WTC11 (cell line): ENCODE results near the gene ISLR. TPM values are rescaled to one million over a fixed set of nuclear protein-coding genes. Genes with fewer than 3 reads are reported as not detected.

Experiments
- ATAC-seq: fragments of 200-7000 bp; cut with Tn5 transposase; 2 replicates; pipeline ENCODE4 v1.10.0; 2021; ENCODE audit warnings: mild to moderate bottlenecking, moderate library complexity
- CTCF ChIA-PET: fragments of 300-600 bp; sonication (Branson Sonifier 250); formaldehyde crosslinking; loops from one replicate; lab custom pipeline; 2021; ENCODE audit warnings: antibody characterized with exemption; lab: Charles Lee
- POLR2A ChIA-PET: fragments of 350-600 bp; sonication (Branson Sonifier 250); formaldehyde crosslinking; loops from one replicate; lab custom pipeline; 2021; ENCODE audit warnings: antibody characterized with exemption; lab: Charles Lee
- DNase-seq: peaks from one replicate; pipeline ENCODE4 v3.0.0; 2021; ENCODE audit warnings: low spot score
- H3K27ac Mint-ChIP-seq: 2 replicates; pipeline ENCODE4 v1.8.0; 2021; ENCODE audit warnings: mixed read lengths
- H3K27me3 Mint-ChIP-seq: 2 replicates; pipeline ENCODE4 v1.8.0; 2021; ENCODE audit warnings: low read depth, mild to moderate bottlenecking, moderate library complexity, mixed read lengths
- H3K36me3 Mint-ChIP-seq: 2 replicates; pipeline ENCODE4 v1.8.0; 2021; ENCODE audit warnings: mixed read lengths
- H3K4me1 Mint-ChIP-seq: 2 replicates; pipeline ENCODE4 v1.8.0; 2022; ENCODE audit warnings: mixed read lengths
- H3K4me3 Mint-ChIP-seq: 2 replicates; pipeline ENCODE4 v1.8.0; 2021; ENCODE audit warnings: mild to moderate bottlenecking, moderate library complexity, mixed read lengths
- H3K9me3 Mint-ChIP-seq: 2 replicates; pipeline ENCODE4 v1.8.0; 2021; ENCODE audit warnings: mixed read lengths
- CREM ChIP-seq: sonication (generic); formaldehyde crosslinking; IDR thresholded peaks from 2 replicates; pipeline ENCODE4 v1.8.1; 2022; ENCODE audit warnings: mild to moderate bottlenecking, missing genetic modification reagents, moderate library complexity
- ESRRA ChIP-seq: sonication (generic); formaldehyde crosslinking; IDR thresholded peaks from 2 replicates; pipeline ENCODE4 v1.8.1; 2022; ENCODE audit warnings: mild to moderate bottlenecking, missing genetic modification reagents, borderline replicate concordance
- FOXK1 ChIP-seq: sonication (generic); formaldehyde crosslinking; IDR thresholded peaks from 2 replicates; pipeline ENCODE4 v1.8.0; 2022; ENCODE audit warnings: mild to moderate bottlenecking, moderate library complexity, missing genetic modification reagents
- GTF2I ChIP-seq: fragments of 250-450 bp; sonication (Bioruptor Pico); conservative IDR thresholded peaks from 2 replicates; pipeline ENCODE4 v1.4.0; 2021; ENCODE audit warnings: mild to moderate bottlenecking
- NFE2L1 ChIP-seq: sonication (generic); formaldehyde crosslinking; IDR thresholded peaks from 2 replicates; pipeline ENCODE4 v1.8.1; 2023; ENCODE audit warnings: missing genetic modification reagents
- NFYB ChIP-seq: sonication (generic); formaldehyde crosslinking; conservative IDR thresholded peaks from 2 replicates; pipeline ENCODE4 v1.8.0; 2022; ENCODE audit warnings: low read depth, missing genetic modification reagents
- TEAD1 ChIP-seq: sonication (generic); formaldehyde crosslinking; IDR thresholded peaks from 2 replicates; pipeline ENCODE4 v1.8.0; 2022; ENCODE audit warnings: mild to moderate bottlenecking, missing genetic modification reagents
- ZNF396 ChIP-seq: fragments of 250-450 bp; sonication (Bioruptor Pico); IDR thresholded peaks from 2 replicates; pipeline ENCODE4 v1.8.0; 2021; ENCODE audit warnings: mild to moderate bottlenecking, moderate library complexity, borderline replicate concordance
- ZNF671 ChIP-seq: fragments of 250-450 bp; sonication (Bioruptor Pico); IDR thresholded peaks from 2 replicates; pipeline ENCODE4 v1.8.0; 2021; ENCODE audit warnings: mild to moderate bottlenecking
- total RNA-seq: library from RNA; stranded (reverse); gene quantifications from 3 replicates; pipeline ENCODE4 v1.2.3, GENCODE V29; 2021
- TF ChIP-seq, protein P1 (sequence below): sonication (generic); formaldehyde crosslinking; IDR thresholded peaks from 2 replicates; pipeline ENCODE4 v1.8.0; 2022; ENCODE audit warnings: mild to moderate bottlenecking, missing genetic modification reagents
- TF ChIP-seq, protein P2 (sequence below): sonication (generic); formaldehyde crosslinking; conservative IDR thresholded peaks from 2 replicates; pipeline ENCODE4 v1.8.1; 2023; ENCODE audit warnings: mild to moderate bottlenecking, low read depth, missing genetic modification reagents, moderate library complexity
- TF ChIP-seq, protein P3 (sequence below): sonication (generic); formaldehyde crosslinking; IDR thresholded peaks from 2 replicates; pipeline ENCODE4 v1.8.1; 2022; ENCODE audit warnings: low read depth, missing genetic modification reagents, borderline replicate concordance
- TF ChIP-seq, protein P4 (sequence below): sonication (generic); formaldehyde crosslinking; IDR thresholded peaks from 2 replicates; pipeline ENCODE4 v1.8.1; 2023; ENCODE audit warnings: mild to moderate bottlenecking, missing genetic modification reagents, moderate library complexity
- TF ChIP-seq, protein P5 (sequence below): sonication (generic); formaldehyde crosslinking; IDR thresholded peaks from 2 replicates; pipeline ENCODE4 v1.8.0; 2023; ENCODE audit warnings: missing genetic modification reagents, mild to moderate bottlenecking, borderline replicate concordance
- TF ChIP-seq, protein P6 (sequence below): fragments of 250-450 bp; sonication (Bioruptor Pico); IDR thresholded peaks from 2 replicates; pipeline ENCODE4 v1.9.0; 2021; ENCODE audit warnings: mild to moderate bottlenecking, borderline replicate concordance
- TF ChIP-seq, protein P7 (sequence below): sonication (generic); formaldehyde crosslinking; IDR thresholded peaks from 2 replicates; pipeline ENCODE4 v1.8.1; 2023; ENCODE audit warnings: mild to moderate bottlenecking, missing genetic modification reagents
- TF ChIP-seq, protein P8 (sequence below): sonication (generic); formaldehyde crosslinking; IDR thresholded peaks from 2 replicates; pipeline ENCODE4 v1.8.1; 2023; ENCODE audit warnings: mild to moderate bottlenecking, missing genetic modification reagents

The ISLR gene
- total RNA-seq, 1 experiment from 2014 or later = 0.63 TPM

DNA sequence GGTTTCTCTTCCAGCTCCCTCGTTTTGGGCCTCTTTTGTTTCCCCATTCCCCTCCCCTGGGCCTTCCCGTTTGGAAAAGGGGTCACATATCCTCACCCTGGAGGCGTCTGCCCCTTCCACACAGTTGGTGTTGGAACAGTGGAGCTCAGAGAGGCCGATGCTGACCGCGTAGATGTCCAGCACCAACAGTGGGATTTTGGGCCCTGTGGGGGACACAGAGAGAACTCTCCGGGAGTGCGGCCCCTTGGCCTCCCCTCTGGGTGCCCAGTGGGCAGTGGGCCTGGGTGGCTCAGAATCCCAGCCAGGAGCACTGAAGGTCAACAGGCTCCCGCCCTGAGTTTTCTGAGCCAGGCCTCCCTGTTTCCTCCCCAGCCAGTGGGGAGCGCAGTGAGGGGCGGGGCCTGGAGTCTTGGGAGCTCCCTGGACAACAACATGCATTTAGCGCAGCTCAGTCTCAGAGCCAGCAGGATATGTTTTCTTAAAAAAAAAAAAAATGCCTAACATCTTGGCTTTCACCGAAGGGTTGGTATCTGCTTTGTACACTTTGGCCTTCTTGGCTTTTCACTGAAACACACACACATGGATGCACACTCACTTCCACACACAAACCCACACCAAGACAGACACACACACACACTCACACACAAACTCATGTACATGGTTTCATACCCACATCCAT, 670 bp upstream of the ISLR start:
- no peaks in the 10 kb centered on the region for H3K9me3 Mint-ChIP-seq
- DNase-seq = peak; percentile 36
- no peak overlapping the region for H3K4me3 Mint-ChIP-seq
- TF ChIP-seq ZNF396 (CRISPR knock-in tag) (no peak), GTF2I (CRISPR knock-in tag) (no peak), NFYB (CRISPR knock-in tag) (no peak), ZNF671 (no peak), TEAD1 (CRISPR knock-in tag) (no peak), ESRRA (no peak), FOXK1 (CRISPR knock-in tag) (no peak), NFE2L1 (CRISPR knock-in tag) (no peak), CREM (CRISPR knock-in tag) (no peak)
- TF ChIP-seq, protein P1, sequence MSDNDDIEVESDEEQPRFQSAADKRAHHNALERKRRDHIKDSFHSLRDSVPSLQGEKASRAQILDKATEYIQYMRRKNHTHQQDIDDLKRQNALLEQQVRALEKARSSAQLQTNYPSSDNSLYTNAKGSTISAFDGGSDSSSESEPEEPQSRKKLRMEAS (CRISPR knock-in tag) = no peak
- TF ChIP-seq, protein P2, sequence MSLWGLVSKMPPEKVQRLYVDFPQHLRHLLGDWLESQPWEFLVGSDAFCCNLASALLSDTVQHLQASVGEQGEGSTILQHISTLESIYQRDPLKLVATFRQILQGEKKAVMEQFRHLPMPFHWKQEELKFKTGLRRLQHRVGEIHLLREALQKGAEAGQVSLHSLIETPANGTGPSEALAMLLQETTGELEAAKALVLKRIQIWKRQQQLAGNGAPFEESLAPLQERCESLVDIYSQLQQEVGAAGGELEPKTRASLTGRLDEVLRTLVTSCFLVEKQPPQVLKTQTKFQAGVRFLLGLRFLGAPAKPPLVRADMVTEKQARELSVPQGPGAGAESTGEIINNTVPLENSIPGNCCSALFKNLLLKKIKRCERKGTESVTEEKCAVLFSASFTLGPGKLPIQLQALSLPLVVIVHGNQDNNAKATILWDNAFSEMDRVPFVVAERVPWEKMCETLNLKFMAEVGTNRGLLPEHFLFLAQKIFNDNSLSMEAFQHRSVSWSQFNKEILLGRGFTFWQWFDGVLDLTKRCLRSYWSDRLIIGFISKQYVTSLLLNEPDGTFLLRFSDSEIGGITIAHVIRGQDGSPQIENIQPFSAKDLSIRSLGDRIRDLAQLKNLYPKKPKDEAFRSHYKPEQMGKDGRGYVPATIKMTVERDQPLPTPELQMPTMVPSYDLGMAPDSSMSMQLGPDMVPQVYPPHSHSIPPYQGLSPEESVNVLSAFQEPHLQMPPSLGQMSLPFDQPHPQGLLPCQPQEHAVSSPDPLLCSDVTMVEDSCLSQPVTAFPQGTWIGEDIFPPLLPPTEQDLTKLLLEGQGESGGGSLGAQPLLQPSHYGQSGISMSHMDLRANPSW = no peak
- TF ChIP-seq, protein P3, sequence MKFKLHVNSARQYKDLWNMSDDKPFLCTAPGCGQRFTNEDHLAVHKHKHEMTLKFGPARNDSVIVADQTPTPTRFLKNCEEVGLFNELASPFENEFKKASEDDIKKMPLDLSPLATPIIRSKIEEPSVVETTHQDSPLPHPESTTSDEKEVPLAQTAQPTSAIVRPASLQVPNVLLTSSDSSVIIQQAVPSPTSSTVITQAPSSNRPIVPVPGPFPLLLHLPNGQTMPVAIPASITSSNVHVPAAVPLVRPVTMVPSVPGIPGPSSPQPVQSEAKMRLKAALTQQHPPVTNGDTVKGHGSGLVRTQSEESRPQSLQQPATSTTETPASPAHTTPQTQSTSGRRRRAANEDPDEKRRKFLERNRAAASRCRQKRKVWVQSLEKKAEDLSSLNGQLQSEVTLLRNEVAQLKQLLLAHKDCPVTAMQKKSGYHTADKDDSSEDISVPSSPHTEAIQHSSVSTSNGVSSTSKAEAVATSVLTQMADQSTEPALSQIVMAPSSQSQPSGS (CRISPR knock-in tag) = no peak
- TF ChIP-seq, protein P4, sequence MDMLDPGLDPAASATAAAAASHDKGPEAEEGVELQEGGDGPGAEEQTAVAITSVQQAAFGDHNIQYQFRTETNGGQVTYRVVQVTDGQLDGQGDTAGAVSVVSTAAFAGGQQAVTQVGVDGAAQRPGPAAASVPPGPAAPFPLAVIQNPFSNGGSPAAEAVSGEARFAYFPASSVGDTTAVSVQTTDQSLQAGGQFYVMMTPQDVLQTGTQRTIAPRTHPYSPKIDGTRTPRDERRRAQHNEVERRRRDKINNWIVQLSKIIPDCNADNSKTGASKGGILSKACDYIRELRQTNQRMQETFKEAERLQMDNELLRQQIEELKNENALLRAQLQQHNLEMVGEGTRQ = no peak
- TF ChIP-seq, protein P5, sequence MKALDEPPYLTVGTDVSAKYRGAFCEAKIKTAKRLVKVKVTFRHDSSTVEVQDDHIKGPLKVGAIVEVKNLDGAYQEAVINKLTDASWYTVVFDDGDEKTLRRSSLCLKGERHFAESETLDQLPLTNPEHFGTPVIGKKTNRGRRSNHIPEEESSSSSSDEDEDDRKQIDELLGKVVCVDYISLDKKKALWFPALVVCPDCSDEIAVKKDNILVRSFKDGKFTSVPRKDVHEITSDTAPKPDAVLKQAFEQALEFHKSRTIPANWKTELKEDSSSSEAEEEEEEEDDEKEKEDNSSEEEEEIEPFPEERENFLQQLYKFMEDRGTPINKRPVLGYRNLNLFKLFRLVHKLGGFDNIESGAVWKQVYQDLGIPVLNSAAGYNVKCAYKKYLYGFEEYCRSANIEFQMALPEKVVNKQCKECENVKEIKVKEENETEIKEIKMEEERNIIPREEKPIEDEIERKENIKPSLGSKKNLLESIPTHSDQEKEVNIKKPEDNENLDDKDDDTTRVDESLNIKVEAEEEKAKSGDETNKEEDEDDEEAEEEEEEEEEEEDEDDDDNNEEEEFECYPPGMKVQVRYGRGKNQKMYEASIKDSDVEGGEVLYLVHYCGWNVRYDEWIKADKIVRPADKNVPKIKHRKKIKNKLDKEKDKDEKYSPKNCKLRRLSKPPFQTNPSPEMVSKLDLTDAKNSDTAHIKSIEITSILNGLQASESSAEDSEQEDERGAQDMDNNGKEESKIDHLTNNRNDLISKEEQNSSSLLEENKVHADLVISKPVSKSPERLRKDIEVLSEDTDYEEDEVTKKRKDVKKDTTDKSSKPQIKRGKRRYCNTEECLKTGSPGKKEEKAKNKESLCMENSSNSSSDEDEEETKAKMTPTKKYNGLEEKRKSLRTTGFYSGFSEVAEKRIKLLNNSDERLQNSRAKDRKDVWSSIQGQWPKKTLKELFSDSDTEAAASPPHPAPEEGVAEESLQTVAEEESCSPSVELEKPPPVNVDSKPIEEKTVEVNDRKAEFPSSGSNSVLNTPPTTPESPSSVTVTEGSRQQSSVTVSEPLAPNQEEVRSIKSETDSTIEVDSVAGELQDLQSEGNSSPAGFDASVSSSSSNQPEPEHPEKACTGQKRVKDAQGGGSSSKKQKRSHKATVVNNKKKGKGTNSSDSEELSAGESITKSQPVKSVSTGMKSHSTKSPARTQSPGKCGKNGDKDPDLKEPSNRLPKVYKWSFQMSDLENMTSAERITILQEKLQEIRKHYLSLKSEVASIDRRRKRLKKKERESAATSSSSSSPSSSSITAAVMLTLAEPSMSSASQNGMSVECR (CRISPR knock-in tag) = no peak
- TF ChIP-seq, protein P6, sequence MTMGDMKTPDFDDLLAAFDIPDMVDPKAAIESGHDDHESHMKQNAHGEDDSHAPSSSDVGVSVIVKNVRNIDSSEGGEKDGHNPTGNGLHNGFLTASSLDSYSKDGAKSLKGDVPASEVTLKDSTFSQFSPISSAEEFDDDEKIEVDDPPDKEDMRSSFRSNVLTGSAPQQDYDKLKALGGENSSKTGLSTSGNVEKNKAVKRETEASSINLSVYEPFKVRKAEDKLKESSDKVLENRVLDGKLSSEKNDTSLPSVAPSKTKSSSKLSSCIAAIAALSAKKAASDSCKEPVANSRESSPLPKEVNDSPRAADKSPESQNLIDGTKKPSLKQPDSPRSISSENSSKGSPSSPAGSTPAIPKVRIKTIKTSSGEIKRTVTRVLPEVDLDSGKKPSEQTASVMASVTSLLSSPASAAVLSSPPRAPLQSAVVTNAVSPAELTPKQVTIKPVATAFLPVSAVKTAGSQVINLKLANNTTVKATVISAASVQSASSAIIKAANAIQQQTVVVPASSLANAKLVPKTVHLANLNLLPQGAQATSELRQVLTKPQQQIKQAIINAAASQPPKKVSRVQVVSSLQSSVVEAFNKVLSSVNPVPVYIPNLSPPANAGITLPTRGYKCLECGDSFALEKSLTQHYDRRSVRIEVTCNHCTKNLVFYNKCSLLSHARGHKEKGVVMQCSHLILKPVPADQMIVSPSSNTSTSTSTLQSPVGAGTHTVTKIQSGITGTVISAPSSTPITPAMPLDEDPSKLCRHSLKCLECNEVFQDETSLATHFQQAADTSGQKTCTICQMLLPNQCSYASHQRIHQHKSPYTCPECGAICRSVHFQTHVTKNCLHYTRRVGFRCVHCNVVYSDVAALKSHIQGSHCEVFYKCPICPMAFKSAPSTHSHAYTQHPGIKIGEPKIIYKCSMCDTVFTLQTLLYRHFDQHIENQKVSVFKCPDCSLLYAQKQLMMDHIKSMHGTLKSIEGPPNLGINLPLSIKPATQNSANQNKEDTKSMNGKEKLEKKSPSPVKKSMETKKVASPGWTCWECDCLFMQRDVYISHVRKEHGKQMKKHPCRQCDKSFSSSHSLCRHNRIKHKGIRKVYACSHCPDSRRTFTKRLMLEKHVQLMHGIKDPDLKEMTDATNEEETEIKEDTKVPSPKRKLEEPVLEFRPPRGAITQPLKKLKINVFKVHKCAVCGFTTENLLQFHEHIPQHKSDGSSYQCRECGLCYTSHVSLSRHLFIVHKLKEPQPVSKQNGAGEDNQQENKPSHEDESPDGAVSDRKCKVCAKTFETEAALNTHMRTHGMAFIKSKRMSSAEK (CRISPR knock-in tag) = no peak
- TF ChIP-seq, protein P7, sequence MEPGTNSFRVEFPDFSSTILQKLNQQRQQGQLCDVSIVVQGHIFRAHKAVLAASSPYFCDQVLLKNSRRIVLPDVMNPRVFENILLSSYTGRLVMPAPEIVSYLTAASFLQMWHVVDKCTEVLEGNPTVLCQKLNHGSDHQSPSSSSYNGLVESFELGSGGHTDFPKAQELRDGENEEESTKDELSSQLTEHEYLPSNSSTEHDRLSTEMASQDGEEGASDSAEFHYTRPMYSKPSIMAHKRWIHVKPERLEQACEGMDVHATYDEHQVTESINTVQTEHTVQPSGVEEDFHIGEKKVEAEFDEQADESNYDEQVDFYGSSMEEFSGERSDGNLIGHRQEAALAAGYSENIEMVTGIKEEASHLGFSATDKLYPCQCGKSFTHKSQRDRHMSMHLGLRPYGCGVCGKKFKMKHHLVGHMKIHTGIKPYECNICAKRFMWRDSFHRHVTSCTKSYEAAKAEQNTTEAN (CRISPR knock-in tag) = no peak
- TF ChIP-seq, protein P8, sequence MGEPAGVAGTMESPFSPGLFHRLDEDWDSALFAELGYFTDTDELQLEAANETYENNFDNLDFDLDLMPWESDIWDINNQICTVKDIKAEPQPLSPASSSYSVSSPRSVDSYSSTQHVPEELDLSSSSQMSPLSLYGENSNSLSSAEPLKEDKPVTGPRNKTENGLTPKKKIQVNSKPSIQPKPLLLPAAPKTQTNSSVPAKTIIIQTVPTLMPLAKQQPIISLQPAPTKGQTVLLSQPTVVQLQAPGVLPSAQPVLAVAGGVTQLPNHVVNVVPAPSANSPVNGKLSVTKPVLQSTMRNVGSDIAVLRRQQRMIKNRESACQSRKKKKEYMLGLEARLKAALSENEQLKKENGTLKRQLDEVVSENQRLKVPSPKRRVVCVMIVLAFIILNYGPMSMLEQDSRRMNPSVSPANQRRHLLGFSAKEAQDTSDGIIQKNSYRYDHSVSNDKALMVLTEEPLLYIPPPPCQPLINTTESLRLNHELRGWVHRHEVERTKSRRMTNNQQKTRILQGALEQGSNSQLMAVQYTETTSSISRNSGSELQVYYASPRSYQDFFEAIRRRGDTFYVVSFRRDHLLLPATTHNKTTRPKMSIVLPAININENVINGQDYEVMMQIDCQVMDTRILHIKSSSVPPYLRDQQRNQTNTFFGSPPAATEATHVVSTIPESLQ (CRISPR knock-in tag) = no peak
- peaks cover 3% of the 10 kb centered on the region; the same call in 1 of the 2 replicates for H3K27me3 Mint-ChIP-seq
- H3K27ac Mint-ChIP-seq = no peak overlapping the region
- no peaks in the 10 kb centered on the region for H3K36me3 Mint-ChIP-seq
- ChIA-PET POLR2A (interaction anchor here (1.4 kb wide), 1 partner anchor 148 kb away, joined by 3 read pairs; no protein-coding TSS in a partner anchor), CTCF (interaction anchor here (1.1 to 3.8 kb wide), 12 partner anchors 11 to 150 kb away, joined by 3 to 21 read pairs (median 5); partner anchors contain the start of gene STRA6)
- ATAC-seq = peak; percentile 23
- peaks cover 53% of the 10 kb centered on the region for H3K4me1 Mint-ChIP-seq
